H1 (cell line): ENCODE measurements around the gene RPRM. TPM values are rescaled to one million over a fixed set of nuclear protein-coding genes. Genes with fewer than 3 reads are reported as not detected.

Experiments used
- CTCF ChIA-PET: fragments of 300-600 bp; sonication (Branson Sonifier 250); formaldehyde crosslinking; loops from one replicate; lab custom pipeline; 2021; ENCODE audit not compliant: partially characterized antibody; lab: Charles Lee
- POLR2A ChIA-PET: fragments of 300-600 bp; sonication (Branson Sonifier 250); formaldehyde crosslinking; loops from one replicate; lab custom pipeline; 2021; ENCODE audit warnings: inconsistent platforms; ENCODE audit not compliant: partially characterized antibody; lab: Charles Lee
- DNase-seq, 2 experiments: peaks; one replicate each; pipeline versions ENCODE4 v3.0.0 to v3.0.0-alpha.2; 2010 to 2022; ENCODE audit warnings: low spot score in 2 of 2, low read depth in 1 of 2, mixed read lengths in 1 of 2
- FAIRE-seq: peaks from 2 replicates; lab custom pipeline; 2011; peaks lifted over from hg19 to GRCh38; lab: Jason Lieb, UNC
- H2AFZ ChIP-seq: 2 replicates; pipeline ENCODE4 v1.8.1; 2012; ENCODE audit warnings: low read length, inconsistent platforms
- H2AK5ac ChIP-seq: 2 replicates; pipeline ENCODE4 v1.6.1; 2013; ENCODE audit warnings: low read depth, low read length
- H2BK120ac ChIP-seq: replicated peaks from 2 replicates; pipeline ENCODE3; 2013; ENCODE audit warnings: low read depth, low read length, inconsistent platforms
- H2BK12ac ChIP-seq: 2 replicates; pipeline ENCODE4 v1.6.1; 2013; ENCODE audit warnings: low read depth, low read length
- H2BK15ac ChIP-seq: 2 replicates; pipeline ENCODE4 v1.6.1; 2013; ENCODE audit warnings: low read length
- H2BK20ac ChIP-seq: 2 replicates; pipeline ENCODE4 v1.6.1; 2013; ENCODE audit warnings: low read length
- H2BK5ac ChIP-seq: 2 replicates; pipeline ENCODE4 v1.6.1; 2013; ENCODE audit warnings: low read depth, low read length
- H3K14ac ChIP-seq: 2 replicates; pipeline ENCODE4 v1.6.1; 2013; ENCODE audit warnings: inconsistent platforms; ENCODE audit not compliant: insufficient read length
- H3K18ac ChIP-seq: 2 replicates; pipeline ENCODE4 v1.6.1; 2013; ENCODE audit warnings: low read length; ENCODE audit errors: extremely low read depth
- H3K23ac ChIP-seq: 2 replicates; pipeline ENCODE4 v1.6.1; 2013; ENCODE audit warnings: inconsistent platforms; ENCODE audit not compliant: insufficient read length
- H3K23me2 ChIP-seq: 2 replicates; pipeline ENCODE4 v1.6.1; 2013; ENCODE audit warnings: low read depth, low read length
- H3K27ac ChIP-seq: 2 replicates; pipeline ENCODE4 v1.6.1; 2011; ENCODE audit warnings: low read depth, low read length, inconsistent platforms
- H3K27me3 ChIP-seq, 4 experiments: replicated peaks in 1 of 4; 1 replicate in 1 of 4; 2 replicates in 3 of 4; pipeline versions ENCODE4 v1.6.1 to v1.8.1; 2011 to 2013; ENCODE audit warnings: low read length in 3 of 4, mild to moderate bottlenecking in 3 of 4, inconsistent platforms in 2 of 4, mixed read lengths in 2 of 4, moderate library complexity in 1 of 4; ENCODE audit not compliant: control insufficient read depth in 3 of 4, insufficient read depth in 3 of 4; ENCODE audit errors: extremely low read depth in 1 of 4
- H3K36me3 ChIP-seq, 4 experiments: 2 replicates each; pipeline versions ENCODE4 v1.6.1 to v1.8.1; 2011 to 2013; ENCODE audit warnings: mild to moderate bottlenecking in 4 of 4, low read length in 3 of 4, moderate library complexity in 2 of 4, control low read depth in 1 of 4, inconsistent platforms in 1 of 4; ENCODE audit not compliant: insufficient read depth in 4 of 4, control insufficient read depth in 2 of 4
- H3K4ac ChIP-seq: replicated peaks from 2 replicates; pipeline ENCODE3; 2013; ENCODE audit warnings: low read length, low read depth, mixed read lengths, inconsistent platforms; ENCODE audit not compliant: insufficient read length
- H3K4me1 ChIP-seq, 4 experiments: replicated peaks in 1 of 4; 1 replicate in 1 of 4; 2 replicates in 3 of 4; pipeline versions ENCODE4 v1.6.1 to v1.8.1; 2011 to 2013; ENCODE audit warnings: low read length in 3 of 4, inconsistent platforms in 2 of 4, mixed read lengths in 1 of 4; ENCODE audit not compliant: insufficient read depth in 4 of 4, control insufficient read depth in 3 of 4
- H3K4me2 ChIP-seq, 2 experiments: 2 replicates each; pipeline versions ENCODE4 v1.6.1 to v1.8.1; 2011 to 2013; ENCODE audit warnings: low read depth in 2 of 2, low read length in 2 of 2, control low read depth in 1 of 2, inconsistent platforms in 1 of 2, mild to moderate bottlenecking in 1 of 2; ENCODE audit not compliant: insufficient read depth in 1 of 2
- H3K4me3 ChIP-seq, 4 experiments: fragments of 200-600, 300-600 bp in 1 of 4; sonication (generic), shearing (Covaris generic), sonication (Bioruptor Twin) in 1 of 4; 2 replicates each; pipeline versions ENCODE4 v1.5.1 to v1.8.1; 2011 to 2016; ENCODE audit warnings: low read length in 4 of 4, low read depth in 3 of 4, control low read depth in 2 of 4, inconsistent platforms in 2 of 4, mild to moderate bottlenecking in 2 of 4, mixed read lengths in 1 of 4, moderate library complexity in 1 of 4; ENCODE audit not compliant: insufficient read depth in 2 of 4; ENCODE audit errors: extremely low read depth in 1 of 4
- H3K56ac ChIP-seq: replicated peaks from 2 replicates; pipeline ENCODE3; 2013; ENCODE audit warnings: low read depth, mild to moderate bottlenecking, mixed read lengths, low read length, inconsistent platforms; ENCODE audit not compliant: insufficient read length
- H3K79me1 ChIP-seq: 2 replicates; pipeline ENCODE4 v1.6.1; 2013; ENCODE audit warnings: low read depth, low read length, control low read depth
- H3K79me2 ChIP-seq, 2 experiments: 2 replicates each; pipeline versions ENCODE4 v1.6.1 to v1.8.1; 2012 to 2013; ENCODE audit warnings: low read length in 2 of 2, mild to moderate bottlenecking in 2 of 2, inconsistent platforms in 1 of 2; ENCODE audit not compliant: insufficient read depth in 2 of 2, control insufficient read depth in 1 of 2
- H3K9ac ChIP-seq, 4 experiments: replicated peaks in 1 of 4; 1 replicate in 1 of 4; 2 replicates in 3 of 4; pipeline versions ENCODE4 v1.6.1 to v1.8.1; 2011 to 2013; ENCODE audit warnings: low read depth in 3 of 4, low read length in 3 of 4, control low read depth in 2 of 4, mild to moderate bottlenecking in 2 of 4, moderate library complexity in 2 of 4, inconsistent platforms in 1 of 4; ENCODE audit errors: extremely low read depth in 1 of 4
- H3K9me3 ChIP-seq, 2 experiments: 2 replicates each; pipeline versions ENCODE4 v1.6.1 to v1.8.1; 2012 to 2013; ENCODE audit warnings: mild to moderate bottlenecking in 2 of 2, moderate library complexity in 2 of 2, control low read depth in 1 of 2, inconsistent platforms in 1 of 2, low read depth in 1 of 2, low read length in 1 of 2, mixed read lengths in 1 of 2; ENCODE audit not compliant: insufficient read depth in 2 of 2
- H4K20me1 ChIP-seq, 2 experiments: replicated peaks in 1 of 2; 2 replicates each; pipeline versions ENCODE3 to v1.8.1; 2011 to 2013; ENCODE audit warnings: inconsistent platforms in 2 of 2, low read length in 2 of 2, mild to moderate bottlenecking in 1 of 2; ENCODE audit not compliant: insufficient read depth in 2 of 2, control insufficient read depth in 1 of 2
- H4K5ac ChIP-seq: 2 replicates; pipeline ENCODE4 v1.6.1; 2013; ENCODE audit warnings: low read length, low read depth, mixed read lengths, inconsistent platforms; ENCODE audit not compliant: insufficient read length
- H4K8ac ChIP-seq: 2 replicates; pipeline ENCODE4 v1.8.0; 2013; ENCODE audit warnings: mild to moderate bottlenecking, moderate library complexity, low read length, inconsistent platforms; ENCODE audit not compliant: insufficient read depth; ENCODE audit errors: extremely low read depth
- H4K91ac ChIP-seq: replicated peaks from 2 replicates; pipeline ENCODE3; 2013; ENCODE audit warnings: low read length, mixed read lengths, inconsistent platforms; ENCODE audit not compliant: insufficient read length
- CBX5 ChIP-seq: fragments of 300-800, 300-1000 bp; sonication (generic); IDR thresholded peaks from 2 replicates; pipeline ENCODE4 v1.7.1; 2016; ENCODE audit warnings: antibody characterized with exemption, low read length, low read depth
- JUND ChIP-seq: IDR thresholded peaks from 2 replicates; pipeline ENCODE4 v1.6.1; 2011; ENCODE audit warnings: mild to moderate bottlenecking, improper control_type of control experiment, low read length
- KDM1A ChIP-seq: fragments of 200-600, 300-600 bp; sonication (generic); IDR thresholded peaks from 2 replicates; pipeline ENCODE4 v1.7.1; 2016; ENCODE audit warnings: mild to moderate bottlenecking, low read length, borderline replicate concordance
- SIRT6 ChIP-seq: IDR thresholded peaks from one replicate; pipeline ENCODE4 v1.7.1; 2012; ENCODE audit warnings: low read length, inconsistent platforms
- TAF1 ChIP-seq: IDR thresholded peaks from 2 replicates; pipeline ENCODE4 v1.6.1; 2011; ENCODE audit warnings: mild to moderate bottlenecking, low read depth, low read length
- WGBS, 2 experiments: shearing (Covaris generic) in 1 of 2; methylation state at CpG; one replicate each; pipeline versions ENCODE4 v1.1.6 to v1.1.7; 2013 to 2015; ENCODE audit warnings: low lambda C conversion rate in 2 of 2, mixed read lengths in 2 of 2, inconsistent platforms in 1 of 2, low coverage in 1 of 2, missing lambda C conversion rate in 1 of 2; ENCODE audit not compliant: insufficient replicate concordance in 2 of 2, insufficient coverage in 1 of 2, insufficient read length in 1 of 2; ENCODE audit errors: extremely low coverage in 1 of 2, missing lambda C conversion rate in 1 of 2; 5-methylcytosine and 5-hydroxymethylcytosine counted together
- polyA plus RNA-seq, 7 experiments: library from polyadenylated mRNA; depleted of rRNA in 3 of 7; stranded (reverse) in 5 of 7; unstranded in 2 of 7; fragments of >200 nt in 5 of 7; fragments of 200-250 nt in 2 of 7; gene quantifications; 1 replicate in 5 of 7; 2 replicates in 1 of 7; 4 replicates in 1 of 7; pipeline versions ENCODE4 v1.2.1 to v1.2.3, GENCODE V29; 2011 to 2013; ENCODE audit warnings: missing spikeins in 2 of 7, mixed read lengths in 2 of 7
- total RNA-seq: library from RNA; stranded (reverse); fragmentation: NEBNext Ultra II Directional; extraction: Animal tissue kit (Norgen Biotek cat#: 25700); gene quantifications from 2 replicates; pipeline ENCODE4 v1.2.1, GENCODE V29; 2021

The RPRM gene
- total and polyA plus RNA-seq, 2 of the 8 experiments (the other 6 are each of a cell fraction or from before 2014, with no cell fraction given) = 11.0 to 16.3 TPM

GRCh38 chr2:153455861-153456260, 22.7 kb downstream of the RPRM start:
- 94% methylated on average over 8 of the region's 8 CpGs; no CpG with 5 or more reads in 1 of the 2 experiments for WGBS, 2 experiments
- FAIRE-seq = no peak
- Histone ChIP-seq H2BK12ac (no peak overlapping the region; the same call in 1 of the 2 replicates), H3K4me3 (no peak overlapping the region), H2BK5ac (no peak overlapping the region), H3K79me2 (no peaks in the 10 kb centered on the region), H3K9me3 (no peaks in the 10 kb centered on the region), H3K14ac (no peak overlapping the region), H3K56ac (no peak overlapping the region), H3K23me2 (no peaks in the 10 kb centered on the region), H2AK5ac (no peak overlapping the region), H4K91ac (no peak overlapping the region), H3K27me3 (no peaks in the 10 kb centered on the region; a peak in 1 of 7 replicates), H3K4me1 (peaks cover 0 to 12% (median 0%) of the 10 kb centered on the region in 4 experiments; a peak in 4 of 7 replicates), H3K4ac (no peak overlapping the region), H2BK20ac (no peak overlapping the region), H2AFZ (no peak overlapping the region), H3K18ac (no peak overlapping the region), H3K23ac (no peak overlapping the region), H4K5ac (no peak overlapping the region), H3K36me3 (no peaks in the 10 kb centered on the region), H3K27ac (no peak overlapping the region), H2BK120ac (no peak overlapping the region), H3K4me2 (no peak overlapping the region; a peak in 1 of 4 replicates), H4K20me1 (no peaks in the 10 kb centered on the region), H3K9ac (no peak overlapping the region), H2BK15ac (no peak overlapping the region), H4K8ac (no peak overlapping the region), H3K79me1 (no peaks in the 10 kb centered on the region)
- CTCF ChIA-PET = interaction anchor here (1.0 to 1.3 kb wide), 2 partner anchors 24 to 594 kb away, joined by 3 read pairs; no protein-coding TSS in a partner anchor
- POLR2A ChIA-PET = interaction anchor here (0.6 to 0.7 kb wide), 3 partner anchors 9 to 1089 kb away, joined by 3 read pairs; no protein-coding TSS in a partner anchor
- DNase-seq = no peak
- TF ChIP-seq SIRT6 (no peak), TAF1 (no peak), JUND (peak; percentile 65), CBX5 (no peak), KDM1A (no peak)
